HFFc6 (cell line): ENCODE results near the gene GNB3. TPM values are rescaled to one million over a fixed set of nuclear protein-coding genes. Genes with fewer than 3 reads are reported as not detected.
"Not testable (repeated sequence)": the region's sequence is repeated elsewhere in the genome, so short reads cannot be mapped to it uniquely, and the experiment has no call there.

Experiments used
- DNase-seq: peaks from one replicate; pipeline ENCODE4 v3.0.0-alpha.2; 2018
- H3K27ac Mint-ChIP-seq: 2 replicates; pipeline ENCODE4 v1.8.0; 2020; ENCODE audit warnings: mild to moderate bottlenecking, mixed read lengths
- H3K27me3 Mint-ChIP-seq: 2 replicates; pipeline ENCODE4 v1.8.0; 2021; ENCODE audit warnings: mild to moderate bottlenecking, moderate library complexity, mixed read lengths; ENCODE audit not compliant: insufficient read depth
- H3K36me3 Mint-ChIP-seq: 2 replicates; pipeline ENCODE4 v1.8.0; 2021; ENCODE audit warnings: low read depth, mixed read lengths
- H3K4me1 Mint-ChIP-seq: 2 replicates; pipeline ENCODE4 v1.8.0; 2020; ENCODE audit warnings: low read depth, mixed read lengths
- H3K4me3 Mint-ChIP-seq: 2 replicates; pipeline ENCODE4 v1.8.0; 2020; ENCODE audit warnings: mild to moderate bottlenecking, moderate library complexity, mixed read lengths
- H3K9me3 Mint-ChIP-seq: 2 replicates; pipeline ENCODE4 v1.8.0; 2020; ENCODE audit warnings: mild to moderate bottlenecking, mixed read lengths
- total RNA-seq, 6 experiments: library from RNA; stranded (reverse); fragmentation: NEBNext Ultra II Directional; extraction: Animal tissue kit (Norgen Biotek cat#: 25700); gene quantifications; 2 replicates in 1 of 6; 3 replicates in 5 of 6; pipeline ENCODE4 v1.2.3, GENCODE V29; 2021
- TF ChIP-seq, protein P1 (sequence below): fragments of 200-600 bp; sonication (generic); IDR thresholded peaks from 2 replicates; pipeline ENCODE4 v1.5.0; 2021; ENCODE audit warnings: antibody characterized with exemption, mild to moderate bottlenecking

Gene GNB3
- total RNA-seq, 6 experiments from 2014 or later, result 4.3 to 7.2 (median 6.3) TPM

DNA sequence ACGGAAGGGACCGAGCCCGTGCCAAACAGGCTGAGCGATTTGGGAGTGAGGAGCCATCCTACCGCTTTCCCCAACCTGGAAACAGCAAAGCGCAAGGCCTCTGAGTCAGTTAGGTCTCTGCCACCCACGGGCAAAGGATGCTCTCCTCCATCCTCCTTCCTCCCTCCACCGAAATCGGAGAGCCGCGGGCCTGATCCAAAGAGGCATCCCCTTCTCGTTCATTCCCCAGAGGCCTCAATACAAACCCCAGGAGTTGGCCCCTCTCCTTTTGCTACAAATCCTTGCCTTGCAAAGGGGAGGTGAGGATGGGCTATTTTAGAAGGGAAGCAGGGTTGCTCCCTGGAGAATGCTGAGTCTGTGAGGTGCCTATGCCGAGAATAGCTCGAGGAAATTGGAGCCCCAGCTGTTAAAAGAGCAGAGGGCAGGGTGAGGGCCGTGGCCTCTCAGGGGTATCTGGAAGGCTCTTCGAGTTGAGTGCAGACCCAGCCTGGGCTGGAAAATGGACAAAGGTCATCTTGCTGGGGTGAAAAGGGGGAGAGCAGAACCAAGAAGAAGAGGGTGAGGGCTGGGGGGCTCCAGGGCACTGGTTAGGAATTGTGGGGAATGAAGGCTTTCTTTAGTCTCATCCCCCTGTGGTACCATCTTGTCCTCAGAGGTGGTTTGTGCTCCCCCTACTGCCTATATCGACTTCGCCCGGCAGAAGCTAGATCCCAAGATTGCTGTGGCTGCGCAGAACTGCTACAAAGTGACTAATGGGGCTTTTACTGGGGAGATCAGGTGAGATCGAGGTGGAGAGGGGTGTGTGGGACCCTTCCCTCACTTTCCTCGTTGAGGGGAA is 27.7 kb downstream of the GNB3 start:
- TF ChIP-seq, protein P1, sequence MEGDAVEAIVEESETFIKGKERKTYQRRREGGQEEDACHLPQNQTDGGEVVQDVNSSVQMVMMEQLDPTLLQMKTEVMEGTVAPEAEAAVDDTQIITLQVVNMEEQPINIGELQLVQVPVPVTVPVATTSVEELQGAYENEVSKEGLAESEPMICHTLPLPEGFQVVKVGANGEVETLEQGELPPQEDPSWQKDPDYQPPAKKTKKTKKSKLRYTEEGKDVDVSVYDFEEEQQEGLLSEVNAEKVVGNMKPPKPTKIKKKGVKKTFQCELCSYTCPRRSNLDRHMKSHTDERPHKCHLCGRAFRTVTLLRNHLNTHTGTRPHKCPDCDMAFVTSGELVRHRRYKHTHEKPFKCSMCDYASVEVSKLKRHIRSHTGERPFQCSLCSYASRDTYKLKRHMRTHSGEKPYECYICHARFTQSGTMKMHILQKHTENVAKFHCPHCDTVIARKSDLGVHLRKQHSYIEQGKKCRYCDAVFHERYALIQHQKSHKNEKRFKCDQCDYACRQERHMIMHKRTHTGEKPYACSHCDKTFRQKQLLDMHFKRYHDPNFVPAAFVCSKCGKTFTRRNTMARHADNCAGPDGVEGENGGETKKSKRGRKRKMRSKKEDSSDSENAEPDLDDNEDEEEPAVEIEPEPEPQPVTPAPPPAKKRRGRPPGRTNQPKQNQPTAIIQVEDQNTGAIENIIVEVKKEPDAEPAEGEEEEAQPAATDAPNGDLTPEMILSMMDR, result no peak
- H3K27ac Mint-ChIP-seq, result peak overlapping the region; percentile 85
- H3K4me1 Mint-ChIP-seq, result peaks cover 49% of the 10 kb centered on the region
- peaks cover 17% of the 10 kb centered on the region for H3K27me3 Mint-ChIP-seq
- H3K4me3 Mint-ChIP-seq, result peak overlapping the region; percentile 97
- H3K36me3 Mint-ChIP-seq, result peaks cover 58% of the 10 kb centered on the region
- peak; percentile 8 for DNase-seq
- H3K9me3 Mint-ChIP-seq, result no peaks in the 10 kb centered on the region

DNA sequence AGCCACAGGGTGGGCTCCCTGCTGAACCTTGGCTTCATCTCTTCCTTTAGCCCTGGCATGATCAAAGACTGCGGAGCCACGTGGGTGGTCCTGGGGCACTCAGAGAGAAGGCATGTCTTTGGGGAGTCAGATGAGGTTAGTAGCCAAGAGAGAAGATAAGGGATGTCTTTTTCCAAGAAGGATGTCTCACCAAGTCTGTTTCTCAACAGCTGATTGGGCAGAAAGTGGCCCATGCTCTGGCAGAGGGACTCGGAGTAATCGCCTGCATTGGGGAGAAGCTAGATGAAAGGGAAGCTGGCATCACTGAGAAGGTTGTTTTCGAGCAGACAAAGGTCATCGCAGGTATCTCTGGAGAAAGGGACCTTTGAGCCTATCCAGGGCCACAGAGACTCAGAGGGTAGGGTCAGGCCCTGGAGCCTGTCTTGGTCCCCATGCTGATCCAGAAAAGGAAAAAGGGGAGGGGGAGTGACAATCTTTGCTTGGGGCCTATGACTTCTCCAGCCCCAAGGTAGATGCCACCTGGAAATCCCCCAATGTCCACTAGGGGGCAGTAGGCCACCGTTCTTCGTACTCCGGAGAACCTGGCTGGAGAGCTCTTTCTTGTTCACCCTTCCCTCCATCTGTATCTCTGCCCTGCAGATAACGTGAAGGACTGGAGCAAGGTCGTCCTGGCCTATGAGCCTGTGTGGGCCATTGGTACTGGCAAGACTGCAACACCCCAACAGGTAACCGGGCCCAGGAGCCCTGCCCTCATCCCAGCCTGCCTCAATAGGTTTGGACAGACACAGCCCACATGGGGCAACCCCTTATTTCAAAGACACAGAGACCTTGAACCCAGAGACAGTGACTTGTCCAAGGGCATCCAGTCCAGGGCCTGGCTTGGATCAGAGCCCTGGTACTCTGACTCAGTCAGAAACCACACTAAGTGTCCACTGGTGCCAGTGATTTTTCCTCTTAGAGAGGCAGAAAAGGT is 28.6 kb downstream of the GNB3 start:
- Mint-ChIP-seq H3K36me3 (peaks cover 54% of the 10 kb centered on the region), H3K4me1 (peaks cover 53% of the 10 kb centered on the region), H3K4me3 (peak overlapping the region; percentile 97), H3K27me3 (peaks cover 14% of the 10 kb centered on the region), H3K9me3 (no peaks in the 10 kb centered on the region), H3K27ac (peak overlapping the region; percentile 85)
- peak; percentile 50 for DNase-seq
- TF ChIP-seq, protein P1, result peak; percentile 96

DNA sequence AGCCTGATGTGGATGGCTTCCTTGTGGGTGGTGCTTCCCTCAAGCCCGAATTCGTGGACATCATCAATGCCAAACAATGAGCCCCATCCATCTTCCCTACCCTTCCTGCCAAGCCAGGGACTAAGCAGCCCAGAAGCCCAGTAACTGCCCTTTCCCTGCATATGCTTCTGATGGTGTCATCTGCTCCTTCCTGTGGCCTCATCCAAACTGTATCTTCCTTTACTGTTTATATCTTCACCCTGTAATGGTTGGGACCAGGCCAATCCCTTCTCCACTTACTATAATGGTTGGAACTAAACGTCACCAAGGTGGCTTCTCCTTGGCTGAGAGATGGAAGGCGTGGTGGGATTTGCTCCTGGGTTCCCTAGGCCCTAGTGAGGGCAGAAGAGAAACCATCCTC is 29.6 kb downstream of the GNB3 start:
- not testable (repeated sequence) for DNase-seq, H3K9me3 Mint-ChIP-seq
- H3K4me3 Mint-ChIP-seq, result peak overlapping the region; percentile 97
- peaks cover 58% of the 10 kb centered on the region for H3K4me1 Mint-ChIP-seq
- peak overlapping the region; percentile 85 for H3K27ac Mint-ChIP-seq
- peaks cover 14% of the 10 kb centered on the region for H3K27me3 Mint-ChIP-seq
- peaks cover 45% of the 10 kb centered on the region for H3K36me3 Mint-ChIP-seq

DNA sequence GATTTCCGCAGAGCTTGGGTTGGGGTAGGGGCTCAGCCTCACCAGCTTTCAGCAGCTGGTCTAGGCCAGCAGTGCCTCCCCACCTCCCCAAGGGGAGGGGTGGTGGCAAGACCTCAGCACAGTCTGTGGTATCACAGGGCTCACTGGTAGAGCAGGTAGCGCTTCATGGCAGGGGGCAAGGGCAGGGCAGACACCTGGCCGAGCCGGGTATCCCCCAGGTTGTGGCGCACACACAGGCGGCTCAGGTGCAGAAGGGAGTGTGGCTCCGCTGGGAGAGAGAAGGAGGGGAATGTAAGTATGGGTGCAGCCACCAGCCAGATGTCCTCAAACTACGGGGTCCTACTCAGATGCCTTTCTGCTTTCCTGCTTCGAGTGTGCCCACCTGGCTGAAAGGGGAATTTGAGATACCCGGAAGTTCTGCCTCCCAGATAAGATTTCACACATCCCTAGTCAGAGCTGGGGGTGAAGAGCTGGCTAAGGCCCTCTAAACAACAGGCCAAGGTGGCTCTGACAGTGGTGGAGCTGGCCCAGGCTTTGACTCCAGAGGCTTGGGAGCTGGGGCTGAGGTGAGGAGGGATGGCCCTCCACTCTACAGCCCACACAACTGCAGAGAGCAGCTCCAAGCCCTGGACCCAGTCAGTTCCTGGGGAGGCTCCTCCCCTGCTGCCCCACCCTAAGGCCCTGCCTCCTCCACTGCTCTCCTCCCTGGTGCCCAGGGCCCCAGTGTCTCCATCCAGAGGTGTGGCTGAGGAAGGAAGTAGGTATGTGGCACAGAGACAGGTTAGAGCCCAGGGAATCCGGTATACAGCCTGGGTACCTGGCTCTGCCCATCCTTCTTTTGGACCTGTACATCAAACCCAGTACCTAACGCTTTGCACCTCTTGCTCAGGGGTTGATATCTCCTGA is 30.6 kb downstream of the GNB3 start:
- TF ChIP-seq, protein P1, result no peak
- Mint-ChIP-seq H3K4me1 (peaks cover 58% of the 10 kb centered on the region), H3K36me3 (peaks cover 39% of the 10 kb centered on the region), H3K27me3 (peaks cover 14% of the 10 kb centered on the region), H3K9me3 (no peaks in the 10 kb centered on the region), H3K4me3 (peak overlapping the region; percentile 93), H3K27ac (peak overlapping the region; percentile 86)
- DNase-seq, result peak; percentile 18

DNA sequence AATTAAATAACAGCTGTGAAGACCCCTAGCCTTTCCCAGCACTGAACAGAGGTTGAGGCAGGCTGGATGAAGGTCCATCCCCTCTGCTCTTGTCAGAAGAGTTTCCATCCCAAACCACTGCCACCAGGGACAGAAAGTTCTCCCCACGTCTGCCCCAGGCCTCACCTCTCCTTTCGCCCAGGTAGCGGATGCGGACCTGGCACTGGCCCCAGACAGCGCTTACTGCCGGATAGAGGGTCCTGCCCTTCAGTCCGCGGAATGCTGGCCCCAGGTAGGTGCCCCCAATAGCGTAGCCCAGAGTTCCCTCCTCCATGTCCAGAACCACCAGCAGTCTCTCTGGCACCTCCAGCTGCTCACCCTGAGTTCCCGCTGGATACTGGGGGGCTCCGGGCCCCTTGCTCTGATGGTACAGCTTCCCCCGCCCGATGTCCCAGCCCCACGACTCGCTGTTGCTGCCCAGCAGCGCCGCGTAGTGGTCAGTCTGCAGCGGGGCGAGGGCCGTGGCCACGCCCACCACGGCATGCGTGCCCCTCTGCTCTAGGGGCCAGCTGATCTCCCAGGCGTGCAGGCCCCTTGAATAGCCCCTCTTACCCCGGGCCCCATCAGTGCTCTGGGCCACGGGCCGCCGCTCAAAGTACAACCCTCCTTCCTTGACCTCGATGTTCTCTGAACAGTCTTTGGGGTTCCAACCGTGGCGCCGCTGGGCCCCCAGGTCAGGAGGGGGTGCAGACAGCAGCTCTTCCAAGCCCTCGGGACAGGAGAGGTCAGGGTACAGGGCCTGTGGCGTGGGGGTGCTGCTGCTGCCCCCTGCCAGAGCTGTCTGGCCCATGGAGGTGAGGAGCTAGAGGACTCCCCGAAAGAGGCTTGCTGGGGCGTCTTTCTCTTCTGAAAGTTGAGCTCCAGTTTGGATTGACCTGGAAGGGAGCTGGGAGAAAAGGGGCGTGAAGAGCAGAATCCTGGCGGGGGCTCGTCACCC is 31.6 kb downstream of the GNB3 start:
- Mint-ChIP-seq H3K9me3 (no peaks in the 10 kb centered on the region), H3K4me1 (peaks cover 52% of the 10 kb centered on the region), H3K27ac (peak overlapping the region; percentile 86), H3K36me3 (peaks cover 35% of the 10 kb centered on the region), H3K4me3 (peak overlapping the region; percentile 93), H3K27me3 (peaks cover 10% of the 10 kb centered on the region)
- peak; percentile 58 for DNase-seq
- TF ChIP-seq, protein P1, result peak; percentile 96
